OCI-LY3 (cell line): ENCODE measurements around the gene RASGRP4.

Source experiments
- H2AFZ ChIP-seq: fragments of 200-600, 300-600 bp; shearing (Covaris generic); 2 replicates; pipeline ENCODE4 v1.6.0; 2014; ENCODE audit warnings: antibody characterized with exemption, low read depth, low read length
- H3K27ac ChIP-seq: fragments of 200-600, 300-600 bp; sonication (generic); 2 replicates; pipeline ENCODE4 v1.5.1; 2014; ENCODE audit warnings: mild to moderate bottlenecking, low read length, moderate library complexity, mixed read lengths
- H3K27me3 ChIP-seq: fragments of 200-600, 300-600 bp; sonication (generic); 2 replicates; pipeline ENCODE4 v1.6.1; 2014; ENCODE audit warnings: low read depth, low read length, mixed read lengths
- H3K36me3 ChIP-seq: fragments of 200-600, 300-600 bp; sonication (generic); replicated peaks from 2 replicates; pipeline ENCODE3; 2014; ENCODE audit warnings: low read depth, low read length, mixed read lengths
- H3K4me1 ChIP-seq: fragments of 300-600, 200-600 bp; sonication (generic); 2 replicates; pipeline ENCODE4 v1.6.1; 2014; ENCODE audit warnings: low read length, mixed read lengths
- H3K4me2 ChIP-seq: fragments of 200-600, 300-600 bp; sonication (generic); 2 replicates; pipeline ENCODE4 v1.6.1; 2014; ENCODE audit warnings: low read length, mixed read lengths
- H3K4me3 ChIP-seq: fragments of 300-600, 200-600 bp; sonication (generic); 2 replicates; pipeline ENCODE4 v1.5.1; 2014; ENCODE audit warnings: antibody characterized with exemption, mild to moderate bottlenecking, low read length, moderate library complexity
- H3K79me2 ChIP-seq: fragments of 300-600, 200-600 bp; shearing (Covaris generic); 2 replicates; pipeline ENCODE4 v1.6.1; 2014; ENCODE audit warnings: mild to moderate bottlenecking, low read length, mixed read lengths
- H3K9ac ChIP-seq: fragments of 300-600, 200-600 bp; shearing (Covaris generic); 2 replicates; pipeline ENCODE4 v1.6.0; 2014; ENCODE audit warnings: mild to moderate bottlenecking, low read length, moderate library complexity
- H3K9me3 ChIP-seq: fragments of 200-600, 300-600 bp; shearing (Covaris generic); 2 replicates; pipeline ENCODE4 v1.6.1; 2014; ENCODE audit warnings: low read length, mixed read lengths; ENCODE audit not compliant: insufficient read depth
- H4K20me1 ChIP-seq: fragments of 200-600, 300-600 bp; sonication (generic); 2 replicates; pipeline ENCODE4 v1.6.1; 2016; ENCODE audit warnings: low read length, mixed read lengths; ENCODE audit not compliant: insufficient read depth
- CTCF ChIP-seq: fragments of 200-600, 300-600 bp; sonication (generic); IDR thresholded peaks from 2 replicates; pipeline ENCODE4 v1.5.1; 2014; ENCODE audit warnings: antibody characterized with exemption, low read length, low read depth
- EZH2phosphoT487 ChIP-seq: fragments of 200-600 bp; shearing (Covaris generic); IDR thresholded peaks from 2 replicates; pipeline ENCODE4 v1.6.1; 2018; ENCODE audit warnings: antibody characterized with exemption, mixed run types, low read depth

RASGRP4 gene

GRCh38 chr19:38464421-38465082, 38.5 kb upstream of the RASGRP4 start:
- Histone ChIP-seq H3K36me3 (peaks cover 21% of the 10 kb centered on the region), H3K27ac (no peak overlapping the region), H3K4me3 (no peak overlapping the region), H4K20me1 (no peaks in the 10 kb centered on the region), H3K9me3 (no peaks in the 10 kb centered on the region), H3K27me3 (no peaks in the 10 kb centered on the region), H3K9ac (no peak overlapping the region), H2AFZ (no peak overlapping the region), H3K4me1 (no peaks in the 10 kb centered on the region), H3K4me2 (no peak overlapping the region), H3K79me2 (no peaks in the 10 kb centered on the region)
- TF ChIP-seq CTCF (no peak), EZH2phosphoT487 (no peak)

- Histone ChIP-seq H3K9ac (no peak overlapping the region), H3K4me3 (no peak overlapping the region), H3K27ac (no peak overlapping the region), H4K20me1 (no peaks in the 10 kb centered on the region), H3K9me3 (no peaks in the 10 kb centered on the region), H3K4me1 (no peaks in the 10 kb centered on the region), H3K27me3 (no peaks in the 10 kb centered on the region), H2AFZ (no peak overlapping the region), H3K79me2 (no peaks in the 10 kb centered on the region), H3K4me2 (no peak overlapping the region), H3K36me3 (peaks cover 22% of the 10 kb centered on the region)
- no peak for TF ChIP-seq CTCF
- TF ChIP-seq EZH2phosphoT487: no peak
Observed at GRCh38 chr19:38463365-38463764, 37.3 kb upstream of the RASGRP4 start.

- TF ChIP-seq CTCF: no peak
- TF ChIP-seq EZH2phosphoT487: no peak
- no peak overlapping the region for H3K4me2 ChIP-seq
- H3K9me3 ChIP-seq: no peaks in the 10 kb centered on the region
- H3K27ac ChIP-seq: no peak overlapping the region
- no peak overlapping the region for H3K4me3 ChIP-seq
- peaks cover 11% of the 10 kb centered on the region for H3K36me3 ChIP-seq
- H3K4me1 ChIP-seq: no peaks in the 10 kb centered on the region
- H2AFZ ChIP-seq: no peak overlapping the region
- no peak overlapping the region for H3K9ac ChIP-seq
- no peaks in the 10 kb centered on the region for H3K27me3 ChIP-seq
- H4K20me1 ChIP-seq: peaks cover 4% of the 10 kb centered on the region; the same call in 1 of the 2 replicates
- no peaks in the 10 kb centered on the region for H3K79me2 ChIP-seq
Observed at GRCh38 chr19:38458991-38459390, 33.0 kb upstream of the RASGRP4 start.

GRCh38 chr19:38457690-38458405, 31.8 kb upstream of the RASGRP4 start:
- Histone ChIP-seq H3K27ac (no peak overlapping the region), H4K20me1 (peaks cover 4% of the 10 kb centered on the region; the same call in 1 of the 2 replicates), H2AFZ (no peak overlapping the region), H3K79me2 (no peaks in the 10 kb centered on the region), H3K9ac (no peak overlapping the region), H3K9me3 (no peaks in the 10 kb centered on the region), H3K36me3 (peaks cover 11% of the 10 kb centered on the region), H3K4me3 (no peak overlapping the region), H3K4me2 (no peak overlapping the region), H3K4me1 (no peaks in the 10 kb centered on the region), H3K27me3 (no peaks in the 10 kb centered on the region)
- TF ChIP-seq CTCF: no peak
